HCT116 (cell line): ENCODE data around the gene AKAP1. TPM values are rescaled to one million over a fixed set of nuclear protein-coding genes. Genes with fewer than 3 reads are reported as not detected.

Experiments used
- ATAC-seq: fragments of 200-7000 bp; cut with Tn5 transposase; 2 replicates; pipeline ENCODE4 v1.9.1; 2020; ENCODE audit warnings: mild to moderate bottlenecking, moderate library complexity
- BruUV-seq: library from RNA; stranded (reverse); fragments of 400-500 nt; replicated peaks from 2 replicates; lab custom pipeline; 2021; lab: Mats Ljungman, UMichigan
- CTCF ChIA-PET: fragments of 300-600 bp; sonication (Branson Sonifier 250); formaldehyde crosslinking; loops from one replicate; lab custom pipeline; 2021; ENCODE audit warnings: antibody characterized with exemption; lab: Charles Lee
- POLR2A ChIA-PET: fragments of 300-600, 350-600 bp; sonication (Branson Sonifier 250); formaldehyde crosslinking; loops from one replicate; lab custom pipeline; 2021; ENCODE audit warnings: antibody characterized with exemption; lab: Charles Lee
- RAD21 ChIA-PET, 2 experiments: fragments of 300-600 bp; sonication (Branson Sonifier 250); formaldehyde crosslinking; loops; one replicate each; lab custom pipeline; 2023; ENCODE audit warnings: low total read pairs in 2 of 2; ENCODE audit not compliant: uncharacterized antibody in 2 of 2, unreplicated experiment in 2 of 2, low non-redundant PET in 1 of 2; lab: Charles Lee
- DNase-seq: peaks from one replicate; pipeline ENCODE4 v3.0.0-alpha.2; 2010; ENCODE audit warnings: low read depth, low spot score
- H2AFZ ChIP-seq: fragments of 200-600 bp; shearing (Covaris generic), sonication (generic); 2 replicates; pipeline ENCODE4 v1.6.1; 2017; ENCODE audit warnings: low read depth, mixed run types, mixed read lengths, antibody characterized with exemption, low read length; ENCODE audit not compliant: poor library complexity, severe bottlenecking
- H3K27ac ChIP-seq: 2 replicates; pipeline ENCODE4 v1.5.1; 2012; ENCODE audit warnings: low read depth, low read length
- H3K27me3 ChIP-seq: fragments of 200-600 bp; sonication (generic); 2 replicates; pipeline ENCODE4 v1.6.1; 2016; ENCODE audit warnings: mixed run types, low read length, mixed read lengths; ENCODE audit not compliant: insufficient read depth
- H3K36me3 ChIP-seq, 2 experiments: fragments of 200-500 bp in 1 of 2; fragments of 200-600 bp in 1 of 2; sonication (Bioruptor generic) in 1 of 2; sonication (generic) in 1 of 2; 2 replicates each; pipeline versions ENCODE4 v1.5.1 to v1.6.1; 2014 to 2016; ENCODE audit warnings: low read length in 2 of 2, inconsistent platforms in 1 of 2, mixed read lengths in 1 of 2, mixed run types in 1 of 2; ENCODE audit not compliant: insufficient read depth in 2 of 2, control insufficient read depth in 1 of 2
- H3K4me1 ChIP-seq, 2 experiments: fragments of 200-600 bp in 1 of 2; sonication (generic) in 1 of 2; 2 replicates each; pipeline versions ENCODE4 v1.5.1 to v1.6.1; 2012 to 2017; ENCODE audit warnings: low read length in 2 of 2, inconsistent platforms in 1 of 2, mild to moderate bottlenecking in 1 of 2, mixed read lengths in 1 of 2, mixed run types in 1 of 2, moderate library complexity in 1 of 2; ENCODE audit not compliant: insufficient read depth in 2 of 2, control insufficient read depth in 1 of 2
- H3K4me2 ChIP-seq: fragments of 200-600 bp; sonication (generic); 2 replicates; pipeline ENCODE4 v1.6.1; 2017; ENCODE audit warnings: mixed run types, low read length, mixed read lengths
- H3K4me3 ChIP-seq, 2 experiments: fragments of 200-600 bp in 1 of 2; sonication (generic) in 1 of 2; replicated peaks in 1 of 2; 2 replicates each; pipeline ENCODE4 v1.5.1; 2011 to 2016; ENCODE audit warnings: low read length in 2 of 2, control low read depth in 1 of 2, low read depth in 1 of 2, mild to moderate bottlenecking in 1 of 2, mixed read lengths in 1 of 2, mixed run types in 1 of 2
- H3K79me2 ChIP-seq: fragments of 200-600 bp; sonication (generic); 2 replicates; pipeline ENCODE4 v1.6.1; 2017; ENCODE audit warnings: mild to moderate bottlenecking, mixed run types, low read length, moderate library complexity, mixed read lengths; ENCODE audit not compliant: insufficient read depth
- H3K9ac ChIP-seq: fragments of 200-600 bp; sonication (generic); 2 replicates; pipeline ENCODE4 v1.6.1; 2016; ENCODE audit warnings: low read length, mixed read lengths
- H3K9me2 ChIP-seq: fragments of 200-600 bp; sonication (generic), shearing (Covaris generic); 2 replicates; pipeline ENCODE4 v1.6.1; 2017; ENCODE audit warnings: mixed run types, mild to moderate bottlenecking, moderate library complexity; ENCODE audit not compliant: insufficient read depth
- H3K9me3 ChIP-seq, 2 experiments: fragments of 200-500 bp in 1 of 2; fragments of 200-600 bp in 1 of 2; sonication (Bioruptor generic) in 1 of 2; sonication (generic) in 1 of 2; 2 replicates each; pipeline ENCODE4 v1.6.1; 2014 to 2017; ENCODE audit warnings: low read length in 2 of 2, mixed read lengths in 2 of 2, inconsistent platforms in 1 of 2, low read depth in 1 of 2, mild to moderate bottlenecking in 1 of 2, mixed run types in 1 of 2, moderate library complexity in 1 of 2; ENCODE audit not compliant: control insufficient read depth in 1 of 2, insufficient read depth in 1 of 2
- H4K20me1 ChIP-seq: fragments of 200-600 bp; sonication (generic), shearing (Covaris generic); 2 replicates; pipeline ENCODE4 v1.6.1; 2017; ENCODE audit warnings: mixed run types, mild to moderate bottlenecking, moderate library complexity; ENCODE audit not compliant: insufficient read depth
- CBX3 ChIP-seq: IDR thresholded peaks from 2 replicates; pipeline ENCODE4 v1.6.1; 2012; ENCODE audit warnings: low read depth
- CEBPB ChIP-seq: IDR thresholded peaks from 2 replicates; pipeline ENCODE4 v1.6.1; 2012; ENCODE audit warnings: low read depth
- CTCF ChIP-seq, 3 experiments: fragments of 200-600 bp in 1 of 3; sonication (generic) in 1 of 3; IDR thresholded peaks in 2 of 3; conservative IDR thresholded peaks in 1 of 3; 2 replicates each; pipeline ENCODE4 v1.5.1; 2012 to 2017; ENCODE audit warnings: low read depth in 2 of 3, low read length in 2 of 3, antibody characterized with exemption in 1 of 3, borderline replicate concordance in 1 of 3, control low read depth in 1 of 3, mild to moderate bottlenecking in 1 of 3, mixed read lengths in 1 of 3, mixed run types in 1 of 3, moderate library complexity in 1 of 3; ENCODE audit not compliant: insufficient read depth in 1 of 3
- EZH2 ChIP-seq: fragments of 200-600 bp; sonication (generic); IDR thresholded peaks from 2 replicates; pipeline ENCODE4 v1.6.1; 2017; ENCODE audit warnings: antibody characterized with exemption, mixed run types
- EZH2phosphoT487 ChIP-seq: fragments of 200-600 bp; IDR thresholded peaks from 2 replicates; pipeline ENCODE4 v1.6.1; 2018; ENCODE audit warnings: antibody characterized with exemption, borderline replicate concordance
- FOSL1 ChIP-seq: IDR thresholded peaks from 2 replicates; pipeline ENCODE4 v1.6.1; 2012; ENCODE audit warnings: low read depth
- ZFX ChIP-seq: fragments of 450-650 bp; IDR thresholded peaks from 2 replicates; pipeline ENCODE4 v1.6.1; 2017
- ZNF274 ChIP-seq: fragments of 200-500 bp; sonication (Bioruptor generic); IDR thresholded peaks from 2 replicates; pipeline ENCODE4 v1.6.1; 2014; ENCODE audit warnings: mild to moderate bottlenecking, low read depth, low read length, inconsistent platforms
- intact Hi-C: fragments of 100-400 bp; cut with micrococcal nuclease; formaldehyde crosslinking; loops from 2 replicates; pipeline ENCODE4 v1.10.0; 2022
- total RNA-seq: library from RNA; stranded (reverse); gene quantifications from one replicate; pipeline ENCODE4 v1.2.1, GENCODE V29; 2021; ENCODE audit not compliant: unreplicated experiment

Gene AKAP1
- total RNA-seq, 1 experiment from 2014 or later, result 51.6 TPM

DNA sequence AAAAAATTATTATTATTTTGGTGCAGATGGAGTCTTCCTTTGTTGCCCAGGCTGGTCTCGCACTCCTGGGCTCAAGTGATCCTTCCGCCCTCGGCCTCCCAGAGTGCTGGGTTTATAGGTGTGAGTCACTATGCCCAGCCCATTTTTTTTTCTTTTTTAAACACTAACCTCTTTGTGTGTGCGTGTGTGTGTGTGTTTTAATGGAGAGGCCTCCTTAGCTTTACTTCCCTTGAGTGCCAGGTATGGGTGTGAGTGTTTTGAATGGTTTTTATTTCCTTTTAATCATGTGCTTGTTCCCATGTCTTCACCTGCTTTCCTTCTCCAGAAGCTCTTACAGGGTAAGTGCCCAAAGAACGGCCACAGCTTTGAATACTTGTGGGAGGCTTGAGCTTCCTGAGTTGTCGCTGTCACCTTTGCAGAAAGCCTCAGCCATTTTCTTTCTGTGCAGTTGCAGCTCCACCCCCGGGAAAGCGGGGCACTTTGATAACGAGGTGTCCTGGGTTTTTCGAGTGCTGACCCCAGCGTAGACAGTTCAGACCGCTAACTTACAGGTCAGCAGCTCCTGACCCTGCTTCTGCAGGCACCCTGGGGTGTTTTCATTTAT, 22.6 kb downstream of the AKAP1 start (continued):
- TF ChIP-seq CTCF (IDR thresholded peaks at IDR 0.05 in 2 of 3, conservative IDR thresholded peaks at IDR 0.05 in 1 of 3; ENCODE audit: borderline replicate concordance in 1 of 3, insufficient read depth in 1 of 3, low read depth in 2 of 3, low read length in 2 of 3), result no peak
- no peak for TF ChIP-seq ZNF274
- peak; percentile 96 for TF ChIP-seq CBX3
- peak; percentile 94 for TF ChIP-seq FOSL1
- TF ChIP-seq, all 23 proteins: peak for 9

GRCh38 chr17:57108671-57109392, 23.8 kb downstream of the AKAP1 start:
- Histone ChIP-seq H3K27me3 (no peaks in the 10 kb centered on the region), H3K27ac (peak overlapping the region; percentile 89), H3K9ac (peak overlapping the region; percentile 64), H3K9me3 (no peaks in the 10 kb centered on the region), H2AFZ (no peak overlapping the region), H4K20me1 (peaks cover 7% of the 10 kb centered on the region; the same call in 1 of the 2 replicates), H3K4me2 (peak overlapping the region; percentile 85), H3K9me2 (no peaks in the 10 kb centered on the region), H3K36me3 (peaks cover 0 to 20% of the 10 kb centered on the region in 2 experiments; a peak in 2 of 4 replicates), H3K79me2 (peaks cover 52% of the 10 kb centered on the region), H3K4me1 (peaks cover 57 to 60% of the 10 kb centered on the region in 2 experiments)
- ChIA-PET POLR2A (interaction anchor here (1.0 to 3.1 kb wide), 4 partner anchors 11 to 28 kb away, joined by 3 to 14 read pairs (median 4); partner anchors contain the start of gene AKAP1), CTCF (interaction anchor here (1.1 to 1.5 kb wide), 3 partner anchors 13 to 134 kb away, joined by 3 read pairs; no protein-coding TSS in a partner anchor), RAD21 (interaction anchor here in 1 of 2 experiments (1.3 kb wide), 1 partner anchor 13 kb away, joined by 5 read pairs; no protein-coding TSS in a partner anchor)
- no TSS peak for BruUV-seq
- TF ChIP-seq FOSL1 (no peak), CBX3 (no peak), EZH2 (no peak), CEBPB (no peak), CTCF (IDR thresholded peaks at IDR 0.05 in 2 of 3, conservative IDR thresholded peaks at IDR 0.05 in 1 of 3; ENCODE audit: borderline replicate concordance in 1 of 3, insufficient read depth in 1 of 3, low read depth in 2 of 3, low read length in 2 of 3) (no peak), EZH2phosphoT487 (no peak), ZFX (no peak), ZNF274 (no peak)
- TF ChIP-seq, all 23 proteins: peak for 0
- H3K4me3 ChIP-seq, result peak overlapping the region in 1 of 2 experiments; percentile 7; a peak in 2 of 4 replicates
- DNase-seq (no peak), ATAC-seq (no peak)
- intact Hi-C loops, result no loop called here
